HG03469 (cell line): ENCODE measurements around the gene MYOF.
"Not testable (repeated sequence)": the region's sequence is repeated elsewhere in the genome, so short reads cannot be mapped to it uniquely, and the experiment has no call there.

ENCODE experiments used
- ATAC-seq: cut with Tn5 transposase; IDR thresholded peaks from one replicate; pipeline ENCODE4 v1.9.1; 2021; ENCODE audit warnings: mild to moderate bottlenecking, moderate library complexity, moderate number of reproducible peaks; ENCODE audit not compliant: unreplicated experiment

MYOF gene

GRCh38 chr10:93356516-93356915 is 125.6 kb downstream of the MYOF start:
- no peak for ATAC-seq

DNA sequence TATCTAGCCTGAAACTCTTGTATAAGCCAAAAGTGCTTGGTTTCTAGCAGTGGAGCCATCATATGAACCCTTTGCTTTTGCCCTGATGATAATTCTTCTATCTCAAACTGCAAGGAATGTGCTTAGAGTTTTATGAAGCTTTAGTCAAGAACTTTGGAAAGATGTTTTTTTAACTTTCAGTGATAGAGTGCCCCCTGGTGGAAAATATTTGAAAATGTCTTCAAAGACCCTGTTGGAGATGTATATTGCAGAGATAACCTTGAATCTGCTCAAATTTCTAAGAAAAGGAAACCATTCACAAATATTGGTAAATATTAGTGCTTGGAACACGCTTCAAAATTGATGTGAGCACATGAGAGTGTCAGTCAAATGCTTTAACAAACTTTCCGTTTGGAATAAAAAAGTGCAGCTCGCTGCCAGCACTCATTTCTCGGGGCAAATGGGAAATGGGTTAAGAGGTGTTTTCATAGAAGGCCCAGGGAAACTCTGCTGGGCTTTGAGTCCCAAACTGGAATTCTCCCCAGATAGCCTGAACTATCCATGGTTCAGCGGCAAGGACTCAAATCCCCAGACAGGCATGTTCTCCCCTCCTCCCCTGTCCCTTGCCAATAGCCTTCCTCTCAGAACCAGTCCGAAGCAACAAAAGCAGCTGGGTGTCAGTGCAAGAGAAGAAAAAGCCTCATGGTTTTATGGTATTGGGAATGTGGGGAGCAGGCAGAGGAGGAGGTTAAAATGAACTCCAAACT is 129.3 kb downstream of the MYOF start:
- no peak for ATAC-seq

DNA sequence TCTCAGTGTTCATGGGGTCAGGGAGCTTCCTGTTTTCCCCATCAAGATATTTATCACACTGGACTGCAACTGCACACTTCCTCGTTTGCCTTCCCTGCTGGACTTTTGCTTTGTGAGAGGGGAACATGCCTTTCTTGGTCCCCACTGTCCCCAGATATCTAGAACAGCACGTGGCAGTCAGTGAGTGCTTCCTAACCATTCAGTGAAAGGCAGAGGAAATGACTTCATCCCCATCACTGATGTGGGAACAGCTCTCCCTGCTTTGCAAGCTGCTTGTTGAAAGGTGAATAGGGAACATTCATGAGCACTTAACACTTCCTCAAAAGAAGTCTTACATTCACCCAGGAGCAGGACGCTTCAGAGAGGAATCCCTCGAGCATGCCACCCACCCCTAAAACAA is 135.4 kb downstream of the MYOF start:
- ATAC-seq = no peak

DNA sequence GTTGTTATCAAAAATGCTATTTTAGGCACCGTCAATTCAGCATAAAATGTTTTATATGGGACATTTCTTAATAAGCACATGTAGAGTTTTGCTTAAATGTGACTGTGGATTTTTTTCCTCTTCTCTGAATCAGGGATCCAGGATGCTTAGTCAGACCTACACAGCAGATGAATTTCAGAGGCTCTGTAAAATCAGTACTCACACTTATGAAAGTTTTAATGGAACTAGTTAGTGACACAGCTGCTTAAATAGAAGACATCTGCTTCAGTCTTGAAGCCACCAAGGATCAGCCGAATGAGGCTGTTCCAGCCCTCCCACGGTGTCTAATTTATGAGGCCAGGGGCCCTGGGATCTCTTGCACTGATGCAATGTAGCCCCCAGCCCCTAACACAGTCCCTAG is 136.0 kb downstream of the MYOF start:
- ATAC-seq = no peak

DNA sequence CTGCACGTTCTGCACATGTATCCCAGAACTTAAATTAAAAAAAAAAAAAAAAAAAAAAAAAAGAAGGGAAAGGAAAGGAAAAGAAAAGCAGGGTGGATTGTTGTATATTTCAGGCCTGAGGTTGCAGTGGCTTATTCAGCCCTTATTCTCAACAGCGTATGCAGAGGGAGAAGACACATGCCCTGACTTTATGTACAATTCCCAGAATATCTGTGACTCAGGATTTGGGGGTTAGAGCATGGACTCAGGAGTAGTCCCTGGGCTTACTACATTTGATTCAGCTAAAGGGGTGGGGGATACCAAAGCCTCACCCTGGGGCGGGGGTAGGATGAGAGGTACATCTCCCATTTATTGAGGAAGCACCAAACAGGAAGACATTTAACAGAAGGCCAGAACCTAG is 137.4 kb downstream of the MYOF start:
- no peak for ATAC-seq

GRCh38 chr10:93342921-93343320 is 139.2 kb downstream of the MYOF start:
- no peak for ATAC-seq

- ATAC-seq = no peak
These were observed 139.8 kb downstream of the MYOF start for GRCh38 chr10:93342366-93342765.

DNA sequence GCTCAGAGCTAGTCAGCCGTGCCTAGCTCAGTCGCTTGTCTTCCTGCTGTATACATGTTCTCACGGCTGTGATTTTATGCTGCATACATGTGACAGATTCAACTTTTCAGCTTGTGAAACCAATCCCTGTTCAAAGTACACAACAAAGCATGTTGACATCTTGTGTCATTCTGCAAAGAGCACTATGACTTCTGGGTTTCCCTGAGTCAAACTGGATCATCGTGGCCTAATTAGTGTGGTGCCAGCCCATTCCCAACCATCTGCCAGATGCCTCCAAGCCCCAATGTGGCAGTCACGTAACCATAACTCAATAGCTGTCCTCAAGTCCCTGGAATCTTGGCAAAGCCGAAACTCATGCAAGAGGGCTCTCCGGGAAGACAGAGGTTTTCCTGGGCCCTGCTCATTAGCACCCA is 144.8 kb downstream of the MYOF start:
- ATAC-seq = no peak

- ATAC-seq = no peak
These were observed 145.5 kb downstream of the MYOF start for GRCh38 chr10:93336678-93337077.

- ATAC-seq = no peak
These were observed 146.0 kb downstream of the MYOF start for GRCh38 chr10:93336110-93336509.

DNA sequence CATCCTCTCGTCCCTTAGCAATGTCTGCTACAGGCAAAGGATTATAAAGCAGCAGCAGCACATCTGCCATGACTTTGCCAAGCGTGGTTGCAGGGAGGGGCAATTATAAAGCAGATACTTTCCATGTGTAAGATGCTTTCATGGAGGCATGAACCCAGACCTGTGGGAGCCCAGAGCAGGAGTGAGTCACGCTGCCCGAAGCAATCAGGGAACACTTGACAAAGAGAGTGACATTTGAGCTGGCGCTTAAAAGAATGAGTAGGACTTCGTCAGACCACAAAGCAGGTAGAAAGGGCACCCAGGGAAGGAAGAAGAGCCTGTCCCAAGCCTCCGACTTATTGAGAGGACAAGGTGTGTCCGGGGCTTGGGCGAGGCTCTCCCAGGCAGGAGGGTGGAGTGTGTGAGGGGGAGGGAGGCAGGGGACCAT is 147.2 kb downstream of the MYOF start:
- ATAC-seq = no peak

- ATAC-seq = no peak
These were observed 148.0 kb downstream of the MYOF start for GRCh38 chr10:93334181-93334580.

DNA sequence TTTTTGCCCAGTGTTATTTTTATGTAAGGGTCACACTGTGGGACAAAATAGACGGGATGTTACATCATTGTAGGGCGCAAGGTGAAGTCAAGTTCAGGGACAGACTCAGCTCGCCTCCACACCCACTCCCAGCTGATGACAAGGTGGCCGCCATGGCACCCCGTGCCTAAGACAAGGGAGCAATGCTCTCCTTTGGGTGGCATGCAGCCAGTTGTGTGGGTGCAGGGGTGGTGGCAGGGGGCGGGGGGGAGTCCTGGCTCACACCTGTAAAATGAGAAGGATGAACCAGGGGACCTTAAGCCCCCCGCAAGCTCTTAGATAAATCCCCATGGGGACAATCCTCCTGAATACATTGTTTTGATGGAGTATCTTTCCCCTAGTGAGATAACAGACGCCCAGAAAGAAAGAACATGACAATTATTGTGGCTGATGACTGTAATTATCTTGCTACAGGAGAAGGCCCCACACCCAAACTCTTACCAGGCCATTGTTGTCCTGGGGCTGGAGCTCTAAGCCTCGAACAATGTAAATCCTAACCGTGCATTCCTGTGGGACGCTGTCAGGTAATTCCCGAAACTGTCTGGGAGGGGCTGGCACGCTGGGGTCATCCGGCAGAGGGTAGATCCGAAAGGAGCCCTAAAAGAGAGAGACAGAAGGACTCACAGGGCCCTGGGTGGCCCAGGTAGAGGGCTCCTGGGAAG is 148.7 kb downstream of the MYOF start:
- no peak for ATAC-seq

- no peak for ATAC-seq
These were observed 151.3 kb downstream of the MYOF start for GRCh38 chr10:93330824-93331223.

DNA sequence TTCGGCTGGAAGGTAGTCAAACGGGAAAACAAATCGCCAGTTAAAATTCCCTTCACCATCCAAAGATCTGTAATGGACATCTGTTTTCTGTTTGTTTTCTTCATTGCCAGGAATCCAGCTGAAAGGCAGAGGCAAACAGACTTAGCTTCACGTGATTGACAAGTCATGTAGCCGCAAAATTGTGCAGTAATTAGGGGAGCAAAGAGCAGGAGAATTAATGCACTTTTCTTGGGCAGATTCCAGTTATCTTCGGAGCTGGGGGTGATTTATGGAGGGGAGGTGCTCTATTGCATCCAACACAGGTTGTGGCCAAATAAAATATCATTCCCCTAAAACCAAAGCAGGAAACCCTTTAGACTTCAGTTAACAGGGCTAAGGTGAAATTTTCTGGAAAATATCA is 162.2 kb downstream of the MYOF start:
- ATAC-seq = no peak

- no peak for ATAC-seq
These were observed 163.0 kb downstream of the MYOF start for GRCh38 chr10:93319096-93319495.

- no peak for ATAC-seq
These were observed 166.9 kb downstream of the MYOF start for GRCh38 chr10:93315246-93315645.

- not testable (repeated sequence) for ATAC-seq
These were observed 167.5 kb downstream of the MYOF start for GRCh38 chr10:93314656-93315055.

DNA sequence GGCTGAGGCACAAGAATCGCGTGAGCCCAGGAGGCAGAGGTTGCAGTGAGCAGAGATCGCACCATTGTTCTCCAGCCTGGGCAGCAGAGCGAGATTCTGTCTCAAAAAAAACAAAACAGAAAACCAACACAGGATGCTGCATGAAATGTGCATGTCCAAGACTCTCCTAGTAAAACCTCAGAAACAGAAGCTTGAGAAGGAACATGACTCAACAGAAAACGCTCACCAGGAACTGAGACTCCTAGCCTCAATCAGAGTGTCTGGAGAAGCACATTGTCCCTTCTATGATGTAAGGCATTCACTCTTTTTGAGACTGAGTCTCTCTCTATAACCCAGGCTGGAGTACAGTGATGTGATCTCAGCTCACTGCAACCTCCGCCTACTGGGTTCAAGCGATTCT is 168.3 kb downstream of the MYOF start:
- ATAC-seq = no peak

DNA sequence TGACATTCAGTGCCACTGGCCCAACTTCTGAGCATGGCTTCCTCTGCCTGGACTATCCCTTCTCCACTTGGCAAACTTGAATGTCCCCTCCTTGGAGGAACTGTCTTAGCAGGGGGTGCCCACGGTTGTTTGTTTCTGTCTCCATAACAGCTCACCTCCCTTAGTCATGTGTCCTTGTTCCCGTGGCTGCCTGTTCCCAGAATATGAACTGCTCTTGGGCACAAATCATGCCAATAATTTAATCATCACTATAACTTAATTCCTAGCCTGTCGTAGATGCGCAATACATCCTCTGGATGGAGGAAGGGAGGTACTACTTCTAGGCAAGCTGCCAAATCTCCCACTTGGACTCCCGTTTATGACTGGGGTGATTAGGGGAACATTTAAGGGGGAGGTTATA is 173.1 kb downstream of the MYOF start:
- ATAC-seq = no peak

GRCh38 chr10:93305122-93305521 is 177.0 kb downstream of the MYOF start:
- no peak for ATAC-seq

DNA sequence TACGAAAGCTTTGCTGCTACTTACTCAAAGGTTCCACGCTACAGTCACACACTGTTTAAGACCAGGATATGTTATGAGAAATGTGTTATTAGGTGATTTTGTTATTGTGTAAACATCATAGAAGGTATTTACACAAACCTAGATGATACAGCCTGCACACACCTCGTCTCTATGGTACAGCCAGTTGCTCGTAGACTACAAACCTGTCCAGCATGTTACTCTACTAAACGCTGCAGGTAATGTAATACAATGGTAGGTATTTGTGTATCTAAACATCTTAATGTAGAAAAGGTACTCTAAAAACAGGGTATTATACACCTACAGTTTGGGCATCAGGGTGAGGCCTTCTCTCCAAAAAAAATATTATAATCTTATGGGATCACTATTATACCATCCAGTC is 181.2 kb downstream of the MYOF start:
- ATAC-seq = no peak
